ENCODE data around the gene AGTR1.

DNA sequence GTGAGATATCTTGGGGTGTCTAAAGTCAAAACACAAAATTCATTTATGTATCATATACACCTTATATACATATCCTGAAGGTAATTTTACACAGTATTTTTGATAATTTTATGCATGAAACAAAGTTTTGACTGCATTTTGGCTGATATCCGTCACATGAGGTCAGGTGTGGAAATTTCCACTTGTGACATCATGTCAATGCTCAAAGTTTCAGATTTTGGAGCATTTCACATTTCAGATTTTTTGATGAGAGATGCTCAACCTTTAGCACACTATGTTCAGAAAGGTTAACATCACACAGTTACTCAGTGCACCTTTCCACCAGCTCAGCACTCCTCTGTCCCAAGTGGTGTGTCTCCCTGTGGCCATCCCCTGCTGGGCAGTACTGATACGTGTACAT, 92.2 kb downstream of the AGTR1 start:
- TF ChIP-seq, protein P1, sequence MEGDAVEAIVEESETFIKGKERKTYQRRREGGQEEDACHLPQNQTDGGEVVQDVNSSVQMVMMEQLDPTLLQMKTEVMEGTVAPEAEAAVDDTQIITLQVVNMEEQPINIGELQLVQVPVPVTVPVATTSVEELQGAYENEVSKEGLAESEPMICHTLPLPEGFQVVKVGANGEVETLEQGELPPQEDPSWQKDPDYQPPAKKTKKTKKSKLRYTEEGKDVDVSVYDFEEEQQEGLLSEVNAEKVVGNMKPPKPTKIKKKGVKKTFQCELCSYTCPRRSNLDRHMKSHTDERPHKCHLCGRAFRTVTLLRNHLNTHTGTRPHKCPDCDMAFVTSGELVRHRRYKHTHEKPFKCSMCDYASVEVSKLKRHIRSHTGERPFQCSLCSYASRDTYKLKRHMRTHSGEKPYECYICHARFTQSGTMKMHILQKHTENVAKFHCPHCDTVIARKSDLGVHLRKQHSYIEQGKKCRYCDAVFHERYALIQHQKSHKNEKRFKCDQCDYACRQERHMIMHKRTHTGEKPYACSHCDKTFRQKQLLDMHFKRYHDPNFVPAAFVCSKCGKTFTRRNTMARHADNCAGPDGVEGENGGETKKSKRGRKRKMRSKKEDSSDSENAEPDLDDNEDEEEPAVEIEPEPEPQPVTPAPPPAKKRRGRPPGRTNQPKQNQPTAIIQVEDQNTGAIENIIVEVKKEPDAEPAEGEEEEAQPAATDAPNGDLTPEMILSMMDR (IDR thresholded peaks at IDR 0.05; ENCODE audit: low read length) = no peak
- no peak for TF ChIP-seq EZH2 (IDR thresholded peaks at IDR 0.05; ENCODE audit: borderline replicate concordance, low read length)

Data from OCI-LY1 (cell line).